Activated CD8-positive, alpha-beta memory T cell treated with anti-CD3 and anti-CD28 coated beads for 48 hours (primary cell): Measurements from ENCODE around the gene PRDM1.
"Not testable (repeated sequence)": the region's sequence is repeated elsewhere in the genome, so short reads cannot be mapped to it uniquely, and the experiment has no call there.

Experiments
- DNase-seq, 3 experiments: peaks; one replicate each; pipeline ENCODE4 v3.0.0-alpha.2; 2020; ENCODE audit warnings: low read depth in 2 of 3, low spot score in 2 of 3

Gene PRDM1

DNA sequence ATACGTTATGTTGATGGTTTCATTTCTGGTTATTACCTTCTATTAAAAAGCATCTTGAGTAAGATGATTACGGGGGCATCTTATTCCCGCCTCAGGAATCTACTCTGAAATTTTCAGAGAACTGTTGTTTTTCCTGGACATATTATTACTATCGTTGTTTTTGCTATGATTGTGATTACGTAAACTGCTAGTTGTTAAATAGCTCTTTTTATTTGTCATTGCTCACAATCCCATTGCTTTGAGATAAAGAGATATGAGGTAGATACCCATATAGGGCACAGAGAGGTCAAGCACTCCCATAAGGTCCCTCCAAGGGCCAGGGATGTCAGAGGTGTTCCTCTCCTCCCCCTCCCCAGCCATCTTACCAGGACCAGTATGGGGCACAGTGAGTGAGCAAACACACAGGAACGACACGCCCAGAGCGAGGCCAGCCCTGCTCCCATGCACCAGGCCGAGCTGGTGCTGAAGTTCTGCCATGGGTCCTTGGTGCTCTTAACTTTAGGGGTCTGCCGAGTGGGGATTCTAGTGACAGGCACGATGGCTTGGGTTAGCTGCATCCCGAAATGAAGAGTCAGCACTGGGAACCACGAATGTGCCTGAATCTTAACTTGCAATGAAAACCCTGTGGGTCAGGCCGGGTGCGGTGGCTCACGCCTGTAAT lies 49.9 kb downstream of the PRDM1 start:
- DNase-seq = no peak

GRCh38 chr6:106136845-106137244 lies 50.7 kb downstream of the PRDM1 start:
- no peak for DNase-seq

DNA sequence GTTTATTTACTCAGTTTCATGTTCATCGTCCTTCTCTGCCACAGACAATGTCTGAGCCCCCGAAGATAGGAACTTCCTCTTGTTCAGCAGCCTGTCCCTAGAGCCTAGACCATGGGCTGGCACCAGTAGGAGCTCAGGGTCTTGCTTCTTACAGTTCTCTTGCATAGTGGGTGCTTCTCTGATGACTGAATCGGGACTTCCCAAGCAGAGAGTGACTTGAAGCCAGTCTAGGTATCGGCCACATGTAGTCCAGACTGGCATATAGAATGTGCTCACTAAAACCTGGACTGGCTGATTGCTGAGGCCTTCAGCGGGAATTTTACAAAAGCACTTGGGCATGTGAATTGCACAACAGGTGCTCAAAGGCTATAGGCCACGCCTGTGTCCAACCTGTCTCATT lies 52.0 kb downstream of the PRDM1 start:
- no peak for DNase-seq

DNA sequence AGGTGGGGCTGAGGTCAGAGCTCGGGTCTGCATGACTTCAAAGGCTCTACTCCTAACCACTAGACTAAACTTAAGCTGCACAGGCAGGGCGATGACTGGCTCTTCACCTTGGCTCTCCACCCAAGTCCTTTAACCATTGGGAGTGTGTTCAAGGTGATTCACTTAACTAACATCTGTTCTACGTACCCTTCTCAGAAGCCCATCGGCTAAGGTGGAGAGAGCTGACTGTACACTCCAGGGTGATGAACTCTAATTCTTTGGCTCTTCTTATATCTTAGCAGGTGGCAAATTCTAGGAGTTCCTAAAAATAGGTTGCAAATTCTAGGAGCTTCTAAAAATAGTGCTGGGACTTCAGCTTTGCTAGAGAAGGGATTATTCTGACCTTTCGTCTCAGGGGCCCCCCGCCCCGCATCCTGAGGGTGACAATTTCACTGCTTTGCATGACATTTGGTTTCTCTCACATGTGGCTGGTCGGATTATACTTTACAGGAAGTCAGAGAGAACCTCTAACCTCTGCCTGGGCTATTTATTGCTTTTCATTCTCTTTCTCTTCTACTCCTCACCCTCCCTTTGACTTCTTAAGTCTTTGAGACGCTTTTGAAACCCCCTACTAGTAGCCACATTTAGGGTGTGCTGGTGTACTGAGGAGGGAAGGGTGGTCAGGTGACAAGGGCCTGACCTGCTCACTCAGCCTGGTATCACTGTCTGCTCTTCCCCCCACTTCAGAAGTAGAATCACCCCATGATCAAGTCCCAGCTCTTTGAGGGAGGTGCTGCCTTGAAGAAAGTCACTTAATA lies 55.5 kb downstream of the PRDM1 start:
- peak in 2 of 3 experiments; percentile 30 to 59 for DNase-seq

DNA sequence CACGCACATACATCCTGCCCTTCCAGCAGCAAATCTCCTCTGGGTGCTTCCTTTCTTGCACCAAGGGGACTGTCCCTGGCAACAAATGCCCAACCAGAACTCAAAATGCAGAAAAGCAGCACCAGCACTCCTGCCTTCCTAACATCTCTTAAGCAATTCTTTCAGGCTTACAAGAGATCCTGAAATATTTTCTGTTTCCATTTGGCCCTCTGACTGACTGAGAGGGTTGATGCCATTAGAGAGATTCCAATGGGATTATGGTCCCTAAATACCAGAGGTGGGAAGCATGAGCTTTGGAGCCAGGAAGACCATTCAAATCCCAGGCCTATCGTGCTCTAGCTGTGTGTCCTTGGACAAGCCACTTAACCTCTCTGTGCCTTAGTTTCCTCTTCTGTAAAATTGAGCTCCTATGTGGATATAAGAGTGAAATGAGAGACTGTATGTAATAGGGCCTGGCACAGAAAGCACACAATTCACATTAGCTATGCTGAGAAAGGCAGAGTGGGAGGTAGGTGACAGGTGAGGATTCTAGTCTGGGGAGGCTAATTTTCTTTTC lies 56.8 kb downstream of the PRDM1 start:
- DNase-seq = no peak

DNA sequence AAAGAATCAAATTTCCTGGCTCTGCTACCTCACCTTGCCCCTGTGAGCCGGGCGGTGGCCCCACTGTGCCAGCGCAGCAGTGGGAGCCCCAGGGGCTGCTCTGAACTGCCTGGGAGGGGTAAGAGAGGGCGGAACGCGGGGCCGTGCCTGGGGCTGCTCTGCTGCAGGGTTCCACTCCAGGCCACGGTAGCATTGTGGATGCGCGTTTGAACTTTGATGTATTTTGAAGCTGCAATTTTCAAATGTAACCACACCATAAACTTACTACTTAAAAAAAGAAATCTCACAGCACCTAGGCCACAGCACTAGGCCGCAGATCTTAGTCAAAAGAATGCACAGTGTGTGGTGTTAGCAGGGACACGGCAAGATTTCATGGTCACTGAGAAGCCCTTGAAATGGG lies 57.5 kb downstream of the PRDM1 start:
- no peak for DNase-seq

DNA sequence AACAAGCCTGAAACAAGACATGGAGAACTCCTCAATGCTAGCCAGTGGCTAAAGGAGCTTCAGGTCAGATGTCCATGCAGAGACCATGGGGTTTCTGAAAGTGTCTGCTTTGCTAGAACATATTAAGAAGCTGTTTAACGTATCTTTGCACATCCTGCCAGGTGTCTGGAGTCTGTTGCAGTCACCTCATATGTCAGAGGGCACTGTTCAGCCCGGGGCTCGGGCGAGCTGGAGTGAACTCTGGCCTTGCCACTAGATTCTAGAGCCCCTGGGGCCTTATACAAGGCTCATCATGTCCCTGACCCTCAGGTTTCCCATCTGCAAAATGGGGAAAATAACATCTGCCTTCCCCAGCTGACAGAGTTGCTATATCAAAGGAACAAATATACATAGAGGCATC lies 59.0 kb downstream of the PRDM1 start:
- no peak for DNase-seq

GRCh38 chr6:106145741-106146227 lies 59.6 kb downstream of the PRDM1 start:
- no peak for DNase-seq

GRCh38 chr6:106146852-106147351 lies 60.8 kb downstream of the PRDM1 start:
- DNase-seq = no peak

DNA sequence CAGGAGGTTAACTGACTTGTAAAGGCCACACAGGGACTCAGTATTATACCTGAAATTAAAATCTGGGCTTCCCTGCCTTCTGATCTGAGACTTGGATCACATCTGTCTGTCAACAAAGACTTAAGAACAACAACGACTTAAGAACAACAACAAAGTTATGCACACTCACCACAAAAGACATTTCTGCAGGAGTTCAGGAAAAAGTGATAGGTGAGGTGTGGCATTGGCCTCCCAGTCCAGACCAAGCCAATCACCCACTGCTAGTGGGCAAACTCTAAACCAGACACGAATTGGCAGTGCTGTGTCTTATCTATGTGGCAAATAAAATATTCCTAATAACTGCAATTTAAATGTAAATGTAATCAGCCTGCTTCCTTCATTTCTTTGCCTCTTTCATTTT lies 61.3 kb downstream of the PRDM1 start:
- DNase-seq = no peak

GRCh38 chr6:106149472-106150069 lies 63.4 kb downstream of the PRDM1 start:
- DNase-seq = no peak

DNA sequence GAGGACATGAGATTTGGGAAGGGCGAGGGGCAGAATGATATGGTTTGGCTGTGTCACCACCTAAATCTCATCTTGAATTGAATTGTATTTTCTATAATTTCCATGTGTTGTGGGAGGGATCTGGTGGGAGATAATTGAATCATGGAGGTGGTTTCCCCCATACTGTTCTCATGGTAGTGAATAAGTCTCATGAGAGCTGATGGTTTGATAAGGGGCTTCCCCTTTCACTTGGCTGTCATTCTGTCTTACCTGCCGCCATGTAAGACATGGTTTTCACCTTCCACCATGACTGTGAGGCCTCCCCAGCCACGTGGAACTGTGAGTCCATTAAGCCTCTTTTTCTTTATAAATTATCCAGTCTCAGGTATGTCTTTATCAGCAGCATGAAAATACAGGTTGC lies 66.3 kb downstream of the PRDM1 start:
- not testable (repeated sequence) for DNase-seq

DNA sequence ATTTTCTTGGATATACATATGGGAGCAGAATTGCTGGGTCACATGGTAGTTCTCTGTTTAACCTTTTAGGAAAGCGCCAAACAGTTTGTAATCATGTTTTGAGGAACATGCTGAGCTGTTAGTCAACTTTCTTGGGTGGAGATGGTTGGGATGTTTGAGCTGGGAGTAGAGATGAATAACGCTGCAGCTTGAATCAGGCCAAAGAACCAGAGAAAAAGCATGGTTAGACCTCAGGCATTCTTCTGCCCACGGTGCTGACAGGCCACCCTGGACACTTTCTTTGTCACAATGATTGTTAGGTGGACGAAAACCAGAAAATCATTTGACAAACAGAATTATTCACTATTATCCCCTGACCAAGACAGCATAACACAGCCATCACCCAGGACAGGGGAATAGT lies 66.8 kb downstream of the PRDM1 start:
- DNase-seq = no peak

GRCh38 chr6:106154326-106154725 lies 68.2 kb downstream of the PRDM1 start:
- no peak for DNase-seq

GRCh38 chr6:106155219-106155830 lies 69.2 kb downstream of the PRDM1 start:
- no peak for DNase-seq

- DNase-seq = no peak
Observed at GRCh38 chr6:106156413-106156812, 70.3 kb downstream of the PRDM1 start.

GRCh38 chr6:106156863-106157262 lies 70.7 kb downstream of the PRDM1 start:
- no peak for DNase-seq

GRCh38 chr6:106158816-106159215 lies 72.7 kb downstream of the PRDM1 start:
- no peak for DNase-seq
